K562 (cell line): ENCODE data around the gene CNNM3.

ENCODE experiments used
- BHLHE40 ChIP-seq: IDR thresholded peaks from 2 replicates; pipeline ENCODE4 v1.6.1; 2011; ENCODE audit warnings: low read length, improper control_type of control experiment
- CGGBP1 ChIP-seq: fragments of 250-450 bp; sonication (Bioruptor Pico); IDR thresholded peaks from 2 replicates; pipeline ENCODE4 v1.9.0; 2021; ENCODE audit warnings: mild to moderate bottlenecking
- CTCF ChIP-seq, 3 experiments: IDR thresholded peaks in 2 of 3; conservative IDR thresholded peaks in 1 of 3; 2 replicates each; pipeline ENCODE4 v1.5.1; 2011 to 2012; ENCODE audit warnings: low read length in 3 of 3, mild to moderate bottlenecking in 3 of 3, control low read depth in 2 of 3, improper control_type of control experiment in 1 of 3, inconsistent platforms in 1 of 3, low read depth in 1 of 3, mixed read lengths in 1 of 3, moderate library complexity in 1 of 3; ENCODE audit not compliant: insufficient read depth in 2 of 3
- EP300 ChIP-seq: IDR thresholded peaks from 2 replicates; pipeline ENCODE4 v1.6.1; 2012; ENCODE audit warnings: low read length, improper control_type of control experiment
- HDAC6 ChIP-seq: IDR thresholded peaks from 2 replicates; pipeline ENCODE4 v1.6.1; 2012; ENCODE audit warnings: low read depth, mild to moderate bottlenecking, control low read depth, inconsistent platforms, low read length, moderate library complexity
- IRF1 ChIP-seq: sonication (generic); formaldehyde crosslinking; IDR thresholded peaks from 2 replicates; pipeline ENCODE4 v1.8.0; 2022; ENCODE audit warnings: missing genetic modification reagents, mild to moderate bottlenecking, borderline replicate concordance
- MAX ChIP-seq: sonication (generic); formaldehyde crosslinking; IDR thresholded peaks from 2 replicates; pipeline ENCODE4 v1.9.0; 2022; ENCODE audit warnings: mild to moderate bottlenecking, missing genetic modification reagents
- NR3C1 ChIP-seq: sonication (generic); formaldehyde crosslinking; IDR thresholded peaks from 2 replicates; pipeline ENCODE4 v1.8.1; 2022; ENCODE audit warnings: missing genetic modification reagents
- REST ChIP-seq, 2 experiments: fragments of 450-650 bp; formaldehyde crosslinking in 1 of 2; IDR thresholded peaks; 2 replicates each; pipeline versions ENCODE4 v1.4.0 to v1.6.1; 2014 to 2020; ENCODE audit warnings: mild to moderate bottlenecking in 2 of 2, borderline replicate concordance in 1 of 2, low read depth in 1 of 2
- SP1 ChIP-seq: sonication (generic); formaldehyde crosslinking; IDR thresholded peaks from 2 replicates; pipeline ENCODE4 v1.8.1; 2022; ENCODE audit warnings: mild to moderate bottlenecking, missing genetic modification reagents
- TGIF2 ChIP-seq: sonication (generic); formaldehyde crosslinking; IDR thresholded peaks from 2 replicates; pipeline ENCODE4 v1.8.1; 2022; ENCODE audit warnings: mild to moderate bottlenecking, missing genetic modification reagents, moderate library complexity
- ZBED1 ChIP-seq: IDR thresholded peaks from 2 replicates; pipeline ENCODE4 v1.6.1; 2014

- TF ChIP-seq MAX (no peak), REST (IDR thresholded peaks at IDR 0.05; ENCODE audit: borderline replicate concordance) (no peak), REST (CRISPR knock-in tag; IDR thresholded peaks at IDR 0.05; ENCODE audit: low read depth) (no peak), IRF1 (CRISPR knock-in tag) (no peak), SP1 (no peak), BHLHE40 (no peak), ZBED1 (no peak), EP300 (no peak), CGGBP1 (CRISPR knock-in tag) (no peak), CTCF (IDR thresholded peaks at IDR 0.05 in 2 of 3, conservative IDR thresholded peaks at IDR 0.05 in 1 of 3; ENCODE audit: insufficient read depth in 2 of 3, low read depth in 1 of 3, low read length in 3 of 3) (no peak), TGIF2 (CRISPR knock-in tag) (no peak), NR3C1 (CRISPR knock-in tag) (no peak), HDAC6 (no peak)
These were observed 59.6 kb downstream of the CNNM3 start for GRCh38 chr2:96875498-96876268.
